ENCODE results near the gene IFNL1.
"Not testable (repeated sequence)": the region's sequence is repeated elsewhere in the genome, so short reads cannot be mapped to it uniquely, and the experiment has no call there.

Gene IFNL1

GRCh38 chr19:39334444-39334976, 38.3 kb downstream of the IFNL1 start:
- TF ChIP-seq, protein P1, sequence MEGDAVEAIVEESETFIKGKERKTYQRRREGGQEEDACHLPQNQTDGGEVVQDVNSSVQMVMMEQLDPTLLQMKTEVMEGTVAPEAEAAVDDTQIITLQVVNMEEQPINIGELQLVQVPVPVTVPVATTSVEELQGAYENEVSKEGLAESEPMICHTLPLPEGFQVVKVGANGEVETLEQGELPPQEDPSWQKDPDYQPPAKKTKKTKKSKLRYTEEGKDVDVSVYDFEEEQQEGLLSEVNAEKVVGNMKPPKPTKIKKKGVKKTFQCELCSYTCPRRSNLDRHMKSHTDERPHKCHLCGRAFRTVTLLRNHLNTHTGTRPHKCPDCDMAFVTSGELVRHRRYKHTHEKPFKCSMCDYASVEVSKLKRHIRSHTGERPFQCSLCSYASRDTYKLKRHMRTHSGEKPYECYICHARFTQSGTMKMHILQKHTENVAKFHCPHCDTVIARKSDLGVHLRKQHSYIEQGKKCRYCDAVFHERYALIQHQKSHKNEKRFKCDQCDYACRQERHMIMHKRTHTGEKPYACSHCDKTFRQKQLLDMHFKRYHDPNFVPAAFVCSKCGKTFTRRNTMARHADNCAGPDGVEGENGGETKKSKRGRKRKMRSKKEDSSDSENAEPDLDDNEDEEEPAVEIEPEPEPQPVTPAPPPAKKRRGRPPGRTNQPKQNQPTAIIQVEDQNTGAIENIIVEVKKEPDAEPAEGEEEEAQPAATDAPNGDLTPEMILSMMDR (IDR thresholded peaks at IDR 0.05; ENCODE audit: borderline replicate concordance, insufficient read depth, low read depth, low read length), result no peak
- peak overlapping the region; percentile 61 for H3K4me3 ChIP-seq (ENCODE audit: low read depth, low read length)

DNA sequence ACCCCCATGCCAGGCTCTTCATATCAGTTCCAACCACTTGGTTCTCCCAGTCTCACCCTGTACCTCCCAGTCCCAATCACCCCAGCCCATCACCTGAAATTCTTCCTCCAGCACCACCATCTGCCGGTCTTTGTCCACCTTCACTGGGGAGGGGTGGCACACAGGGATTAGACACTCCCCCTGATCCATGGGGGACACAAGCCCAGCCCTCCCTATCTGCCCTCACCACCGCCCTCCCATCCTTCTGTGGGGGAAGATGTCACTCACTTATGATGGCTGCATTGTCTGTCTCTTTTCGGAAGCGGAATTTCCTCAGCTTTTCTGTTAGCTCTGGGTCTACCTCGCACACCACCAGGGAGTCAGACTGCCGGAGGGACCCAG, 39.0 kb downstream of the IFNL1 start:
- TF ChIP-seq, protein P1 (IDR thresholded peaks at IDR 0.05; ENCODE audit: borderline replicate concordance, insufficient read depth, low read depth, low read length), result no peak
- peak overlapping the region; percentile 61 for H3K4me3 ChIP-seq (ENCODE audit: low read depth, low read length)

- no peak overlapping the region for H3K4me3 ChIP-seq (ENCODE audit: low read depth, low read length)
- TF ChIP-seq, protein P1 (IDR thresholded peaks at IDR 0.05; ENCODE audit: borderline replicate concordance, insufficient read depth, low read depth, low read length), result no peak
Observed at GRCh38 chr19:39336483-39336882, 40.3 kb downstream of the IFNL1 start.

GRCh38 chr19:39339674-39340073, 43.5 kb downstream of the IFNL1 start:
- H3K4me3 ChIP-seq (ENCODE audit: low read depth, low read length), result no peak overlapping the region
- TF ChIP-seq, protein P1 (IDR thresholded peaks at IDR 0.05; ENCODE audit: borderline replicate concordance, insufficient read depth, low read depth, low read length), result no peak

DNA sequence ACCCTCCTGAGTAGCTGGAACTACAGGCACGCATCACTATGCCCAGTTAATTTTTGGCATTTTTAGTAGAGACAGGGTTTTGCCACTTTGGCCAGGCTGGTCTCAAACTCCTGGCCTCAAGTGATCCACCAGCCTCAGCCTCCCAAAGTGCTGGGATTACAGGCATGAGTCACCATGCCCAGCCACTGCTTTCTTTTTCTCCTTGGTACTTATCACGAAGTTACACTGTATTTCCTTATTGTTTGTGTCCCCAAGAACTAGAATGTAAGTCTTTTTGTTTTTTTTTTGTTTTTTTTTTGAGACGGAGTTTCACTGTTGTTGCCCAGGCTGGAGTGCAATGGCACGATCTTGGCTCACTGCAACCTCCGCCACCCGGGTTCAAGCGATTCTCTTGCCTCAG, 43.9 kb downstream of the IFNL1 start:
- not testable (repeated sequence) for H3K4me3 ChIP-seq (ENCODE audit: low read depth, low read length)

GRCh38 chr19:39341129-39341718, 45.0 kb downstream of the IFNL1 start:
- TF ChIP-seq, protein P1 (IDR thresholded peaks at IDR 0.05; ENCODE audit: borderline replicate concordance, insufficient read depth, low read depth, low read length), result no peak
- peak overlapping the region; percentile 64 for H3K4me3 ChIP-seq (ENCODE audit: low read depth, low read length)

- TF ChIP-seq, protein P1 (IDR thresholded peaks at IDR 0.05; ENCODE audit: borderline replicate concordance, insufficient read depth, low read depth, low read length), result peak; percentile 76
- H3K4me3 ChIP-seq (ENCODE audit: low read depth, low read length), result peak within 1 kb of the TSS; percentile 72
Observed at GRCh38 chr19:39341719-39342604, 45.8 kb downstream of the IFNL1 start, which contains the start of gene SAMD4B. TSS of gene SAMD4B (plus strand) at chr19:39342421. CDS start at chr19:39356894, 14,473 bp downstream.
